ENCODE data around the gene PRSS27. TPM values are rescaled to one million over a fixed set of nuclear protein-coding genes. Genes with fewer than 3 reads are reported as not detected.
"Not testable (repeated sequence)": the region's sequence is repeated elsewhere in the genome, so short reads cannot be mapped to it uniquely, and the experiment has no call there.

PRSS27 gene
- total and polyA plus RNA-seq, 9 donors = 0.75 to 1.8 (median 1.6) TPM

DNA sequence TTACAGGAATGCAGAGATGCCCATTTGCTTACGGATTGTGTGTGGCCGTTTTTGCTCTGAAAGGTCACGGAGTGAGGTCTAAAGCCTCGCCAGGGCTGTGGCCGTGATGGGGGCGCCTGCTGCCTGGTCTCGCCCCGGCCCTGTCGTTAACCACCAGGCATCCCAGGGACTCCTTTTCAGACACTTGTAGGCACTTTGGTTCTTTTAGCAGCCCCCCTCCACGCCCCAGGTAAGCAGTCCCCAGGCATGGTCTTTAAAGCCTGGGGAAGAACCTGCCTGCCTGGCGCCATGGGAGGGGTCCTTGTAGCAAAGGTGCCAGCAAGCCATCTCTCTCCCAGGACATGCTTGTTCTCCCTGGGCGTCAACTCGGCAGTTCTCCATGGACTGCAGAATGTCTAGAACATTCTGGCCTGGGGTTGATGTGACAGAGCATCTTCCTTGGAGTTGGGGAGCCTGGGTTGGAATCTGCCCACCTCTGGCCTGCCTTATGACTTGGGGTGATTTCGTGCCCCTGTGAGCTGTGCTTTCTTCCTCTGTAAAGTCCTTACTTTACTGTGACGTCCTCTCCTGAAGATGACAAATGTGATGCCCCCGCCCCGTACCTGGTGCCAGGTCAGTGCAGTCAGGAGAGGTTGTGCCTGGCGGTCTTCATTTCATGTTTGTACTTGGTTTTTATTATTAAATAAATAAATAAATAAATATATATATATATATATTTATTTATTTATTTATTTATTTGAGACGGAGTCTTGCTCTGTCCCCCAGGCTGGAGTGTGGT lies 32.3 kb downstream of the PRSS27 start:
- H3K27me3 ChIP-seq (ENCODE audit: control insufficient read depth, insufficient read depth, low read length) = no peaks in the 10 kb centered on the region
- no peak for DNase-seq
- H3K27ac ChIP-seq (ENCODE audit: low read length) = no peak overlapping the region
- peaks cover 25% of the 10 kb centered on the region for H3K4me1 ChIP-seq (ENCODE audit: control insufficient read depth, insufficient read depth, low read length)
- 81% methylated on average over 14 of the region's 19 CpGs for WGBS (ENCODE audit: insufficient coverage)
- peaks cover 12% of the 10 kb centered on the region for H3K36me3 ChIP-seq (ENCODE audit: control insufficient read depth, insufficient read depth, low read length)
- H3K9me3 ChIP-seq (replicated peaks; ENCODE audit: control insufficient read depth, low read depth, low read length) = no peaks in the 10 kb centered on the region
- H3K4me3 ChIP-seq (ENCODE audit: low read length) = no peak overlapping the region

- H3K9me3 ChIP-seq (replicated peaks; ENCODE audit: control insufficient read depth, low read depth, low read length) = no peaks in the 10 kb centered on the region
- peak overlapping the region; percentile 65 for H3K27ac ChIP-seq (ENCODE audit: low read length)
- peak; percentile 58 for DNase-seq
- peaks cover 12% of the 10 kb centered on the region for H3K36me3 ChIP-seq (ENCODE audit: control insufficient read depth, insufficient read depth, low read length)
- no peak overlapping the region for H3K4me3 ChIP-seq (ENCODE audit: low read length)
- 84% methylated on average over 20 of the region's 20 CpGs for WGBS (ENCODE audit: insufficient coverage)
- H3K4me1 ChIP-seq (ENCODE audit: control insufficient read depth, insufficient read depth, low read length) = peaks cover 18% of the 10 kb centered on the region
- H3K27me3 ChIP-seq (ENCODE audit: control insufficient read depth, insufficient read depth, low read length) = no peaks in the 10 kb centered on the region
Measured at GRCh38 chr16:2686912-2687507, 33.0 kb downstream of the PRSS27 start.

DNA sequence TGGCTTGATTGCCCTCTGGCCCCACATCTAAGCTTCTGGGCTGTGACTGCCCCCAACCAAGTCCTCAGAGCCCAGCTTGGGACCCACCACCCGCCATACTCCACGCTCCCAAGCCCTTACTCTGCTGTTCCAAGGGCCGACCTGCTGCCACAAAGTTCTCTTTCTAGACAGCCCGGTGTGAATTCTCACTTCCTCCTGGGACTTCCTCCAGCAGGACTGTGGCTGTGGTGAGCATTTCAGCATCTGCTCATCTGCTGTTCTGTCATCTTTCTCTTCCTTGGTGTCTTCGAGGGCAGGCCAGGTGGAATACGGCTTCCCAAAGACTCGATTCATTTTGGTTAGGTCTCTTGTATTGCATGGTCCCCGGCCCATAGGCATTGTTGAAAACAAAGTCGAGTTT lies 33.9 kb downstream of the PRSS27 start:
- not testable (repeated sequence) for H3K27ac ChIP-seq (ENCODE audit: low read length); DNase-seq; H3K4me3 ChIP-seq (ENCODE audit: low read length); H3K36me3 ChIP-seq (ENCODE audit: control insufficient read depth, insufficient read depth, low read length); H3K27me3 ChIP-seq (ENCODE audit: control insufficient read depth, insufficient read depth, low read length); H3K9me3 ChIP-seq (replicated peaks; ENCODE audit: control insufficient read depth, low read depth, low read length)
- no CpG with 5 or more reads among the region's 9 CpGs for WGBS (ENCODE audit: insufficient coverage)
- peaks cover 13% of the 10 kb centered on the region for H3K4me1 ChIP-seq (ENCODE audit: control insufficient read depth, insufficient read depth, low read length)

DNA sequence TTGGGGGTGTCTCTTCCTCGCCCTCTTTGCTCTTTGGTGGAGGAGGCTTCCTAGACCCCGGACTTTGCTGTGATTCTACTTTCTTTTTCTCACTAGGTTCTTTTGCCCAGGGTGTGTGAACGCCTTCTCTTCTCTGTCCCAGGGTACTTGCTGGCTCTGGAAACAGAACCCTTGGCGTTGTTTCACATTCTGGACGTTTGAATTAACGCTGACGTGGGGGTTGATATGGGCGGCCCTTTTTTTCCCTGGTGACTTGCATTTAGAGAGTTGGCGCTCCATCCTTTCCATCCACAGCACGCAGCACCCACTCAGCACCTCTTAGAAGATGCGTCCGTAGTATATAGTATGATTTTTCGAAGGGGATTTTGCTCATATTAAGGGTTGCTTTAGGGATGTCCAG lies 37.0 kb downstream of the PRSS27 start:
- not testable (repeated sequence) for H3K27me3 ChIP-seq (ENCODE audit: control insufficient read depth, insufficient read depth, low read length); H3K36me3 ChIP-seq (ENCODE audit: control insufficient read depth, insufficient read depth, low read length); DNase-seq; H3K4me1 ChIP-seq (ENCODE audit: control insufficient read depth, insufficient read depth, low read length); H3K9me3 ChIP-seq (replicated peaks; ENCODE audit: control insufficient read depth, low read depth, low read length)
- H3K27ac ChIP-seq (ENCODE audit: low read length) = peak overlapping the region; percentile 67
- peak overlapping the region; percentile 97 for H3K4me3 ChIP-seq (ENCODE audit: low read length)
- 0% methylated on average over 2 of the region's 13 CpGs for whole genome bisulfite sequencing (ENCODE audit: insufficient coverage)

GRCh38 chr16:2682209-2683021 lies 37.6 kb downstream of the PRSS27 start, which contains the start of gene KCTD5:
Gene KCTD5 (plus strand): TSS chr16:2682523. CDS start chr16:2682549, 26 bp downstream.
- H3K27ac ChIP-seq (ENCODE audit: low read length) = peak within 1 kb of the TSS; percentile 89
- H3K4me3 ChIP-seq (ENCODE audit: low read length) = peak within 1 kb of the TSS; percentile 97
- H3K36me3 ChIP-seq (ENCODE audit: control insufficient read depth, insufficient read depth, low read length) = no peaks in the 10 kb centered on the region
- peak; percentile 99 for DNase-seq
- peaks cover 8% of the 10 kb centered on the region for H3K4me1 ChIP-seq (ENCODE audit: control insufficient read depth, insufficient read depth, low read length)
- WGBS (ENCODE audit: insufficient coverage) = under 1% methylated on average over 56 of the region's 73 CpGs
- no peaks in the 10 kb centered on the region for H3K9me3 ChIP-seq (replicated peaks; ENCODE audit: control insufficient read depth, low read depth, low read length)
- no peaks in the 10 kb centered on the region for H3K27me3 ChIP-seq (ENCODE audit: control insufficient read depth, insufficient read depth, low read length)

GRCh38 chr16:2680360-2680759 lies 39.7 kb downstream of the PRSS27 start:
- peak overlapping the region; percentile 42 for H3K27ac ChIP-seq (ENCODE audit: low read length)
- not testable (repeated sequence) for H3K36me3 ChIP-seq (ENCODE audit: control insufficient read depth, insufficient read depth, low read length); H3K4me3 ChIP-seq (ENCODE audit: low read length); H3K9me3 ChIP-seq (replicated peaks; ENCODE audit: control insufficient read depth, low read depth, low read length); H3K4me1 ChIP-seq (ENCODE audit: control insufficient read depth, insufficient read depth, low read length); H3K27me3 ChIP-seq (ENCODE audit: control insufficient read depth, insufficient read depth, low read length); DNase-seq
- no CpG with 5 or more reads among the region's 8 CpGs for WGBS (ENCODE audit: insufficient coverage)

DNA sequence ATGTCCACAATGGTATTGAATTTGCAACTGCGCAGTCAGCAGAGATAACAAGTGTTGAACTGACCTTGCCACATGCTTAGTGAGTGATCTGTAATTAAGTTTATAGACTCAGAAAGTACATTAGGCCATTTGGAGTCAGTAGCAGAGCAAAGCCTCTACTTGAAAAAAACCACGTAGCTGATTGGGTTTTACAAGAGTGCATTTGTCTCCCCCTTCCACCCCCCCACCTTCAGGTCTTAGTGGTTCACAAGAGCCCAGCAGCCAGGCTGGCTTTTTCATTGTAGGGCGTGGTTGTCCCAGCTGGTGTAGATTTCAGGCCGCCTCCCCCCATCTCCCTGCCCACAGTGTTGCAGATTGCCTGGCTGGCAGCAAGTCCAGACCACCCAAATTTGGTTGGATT lies 40.1 kb downstream of the PRSS27 start:
- H3K4me1 ChIP-seq (ENCODE audit: control insufficient read depth, insufficient read depth, low read length); H3K27ac ChIP-seq (ENCODE audit: low read length); H3K27me3 ChIP-seq (ENCODE audit: control insufficient read depth, insufficient read depth, low read length); H3K36me3 ChIP-seq (ENCODE audit: control insufficient read depth, insufficient read depth, low read length); H3K9me3 ChIP-seq (replicated peaks; ENCODE audit: control insufficient read depth, low read depth, low read length); H3K4me3 ChIP-seq (ENCODE audit: low read length); DNase-seq: not testable (repeated sequence)
- 84% methylated on average over 2 of the region's 4 CpGs for WGBS (ENCODE audit: insufficient coverage)

DNA sequence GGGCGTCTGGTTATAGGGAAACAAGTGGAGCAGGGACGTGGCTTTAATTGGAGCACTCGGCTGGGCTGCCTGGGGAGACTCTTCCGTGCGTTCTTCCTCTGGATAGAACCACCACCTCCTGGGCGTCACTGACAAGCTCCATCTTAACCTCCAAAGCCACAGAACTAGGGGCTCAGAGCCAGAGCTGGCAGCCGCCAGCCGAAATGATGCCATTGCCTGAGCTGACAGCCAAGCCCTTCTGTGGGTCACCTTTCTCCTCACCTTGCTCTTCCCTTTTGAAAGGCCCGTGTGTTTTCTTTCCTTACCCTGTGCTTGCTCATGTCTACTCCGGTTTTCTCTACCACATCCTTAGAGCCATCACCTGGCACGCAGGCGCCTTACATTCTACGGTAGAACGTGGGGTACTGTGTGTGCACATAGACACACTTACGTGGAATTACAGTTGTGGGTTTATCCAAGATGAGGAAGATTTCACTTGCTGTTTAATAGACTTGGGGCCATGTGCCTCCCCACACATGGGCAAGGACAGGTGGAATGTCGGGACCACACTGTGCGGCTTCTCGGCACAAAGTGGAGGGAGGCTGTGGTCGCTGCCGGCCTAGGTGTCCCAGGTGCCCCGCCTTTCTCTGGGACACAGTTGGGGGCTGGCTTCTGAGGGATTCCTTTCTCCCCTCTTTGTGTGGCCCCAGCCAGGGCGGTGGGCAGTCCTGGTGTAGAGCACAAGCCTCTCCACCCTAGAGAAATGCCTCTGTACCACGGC lies 41.6 kb downstream of the PRSS27 start:
- not testable (repeated sequence) for H3K9me3 ChIP-seq (replicated peaks; ENCODE audit: control insufficient read depth, low read depth, low read length); H3K4me3 ChIP-seq (ENCODE audit: low read length); H3K36me3 ChIP-seq (ENCODE audit: control insufficient read depth, insufficient read depth, low read length); H3K4me1 ChIP-seq (ENCODE audit: control insufficient read depth, insufficient read depth, low read length); DNase-seq; H3K27ac ChIP-seq (ENCODE audit: low read length); H3K27me3 ChIP-seq (ENCODE audit: control insufficient read depth, insufficient read depth, low read length)
- no CpG with 5 or more reads among the region's 23 CpGs for WGBS (ENCODE audit: insufficient coverage)

- not testable (repeated sequence) for H3K9me3 ChIP-seq (replicated peaks; ENCODE audit: control insufficient read depth, low read depth, low read length); H3K4me1 ChIP-seq (ENCODE audit: control insufficient read depth, insufficient read depth, low read length); H3K4me3 ChIP-seq (ENCODE audit: low read length); H3K36me3 ChIP-seq (ENCODE audit: control insufficient read depth, insufficient read depth, low read length); H3K27me3 ChIP-seq (ENCODE audit: control insufficient read depth, insufficient read depth, low read length); DNase-seq; H3K27ac ChIP-seq (ENCODE audit: low read length)
- WGBS (ENCODE audit: insufficient coverage) = no CpG with 5 or more reads among the region's 3 CpGs
Measured at GRCh38 chr16:2676937-2677336, 43.1 kb downstream of the PRSS27 start.
